GM19324 (cell line): Measurements from ENCODE around the gene NFKB1.
A peak's percentile ranks its signal among the peaks of the same experiment; 100 is the strongest.
"Not testable (repeated sequence)": the region's sequence is repeated elsewhere in the genome, so short reads cannot be mapped to it uniquely, and the experiment has no call there.

Experiments
- ATAC-seq: cut with Tn5 transposase; IDR thresholded peaks from one replicate; pipeline ENCODE4 v1.9.1; 2021; ENCODE audit warnings: mild to moderate bottlenecking, moderate library complexity; ENCODE audit not compliant: unreplicated experiment, low FRiP score

The NFKB1 gene, protein sequence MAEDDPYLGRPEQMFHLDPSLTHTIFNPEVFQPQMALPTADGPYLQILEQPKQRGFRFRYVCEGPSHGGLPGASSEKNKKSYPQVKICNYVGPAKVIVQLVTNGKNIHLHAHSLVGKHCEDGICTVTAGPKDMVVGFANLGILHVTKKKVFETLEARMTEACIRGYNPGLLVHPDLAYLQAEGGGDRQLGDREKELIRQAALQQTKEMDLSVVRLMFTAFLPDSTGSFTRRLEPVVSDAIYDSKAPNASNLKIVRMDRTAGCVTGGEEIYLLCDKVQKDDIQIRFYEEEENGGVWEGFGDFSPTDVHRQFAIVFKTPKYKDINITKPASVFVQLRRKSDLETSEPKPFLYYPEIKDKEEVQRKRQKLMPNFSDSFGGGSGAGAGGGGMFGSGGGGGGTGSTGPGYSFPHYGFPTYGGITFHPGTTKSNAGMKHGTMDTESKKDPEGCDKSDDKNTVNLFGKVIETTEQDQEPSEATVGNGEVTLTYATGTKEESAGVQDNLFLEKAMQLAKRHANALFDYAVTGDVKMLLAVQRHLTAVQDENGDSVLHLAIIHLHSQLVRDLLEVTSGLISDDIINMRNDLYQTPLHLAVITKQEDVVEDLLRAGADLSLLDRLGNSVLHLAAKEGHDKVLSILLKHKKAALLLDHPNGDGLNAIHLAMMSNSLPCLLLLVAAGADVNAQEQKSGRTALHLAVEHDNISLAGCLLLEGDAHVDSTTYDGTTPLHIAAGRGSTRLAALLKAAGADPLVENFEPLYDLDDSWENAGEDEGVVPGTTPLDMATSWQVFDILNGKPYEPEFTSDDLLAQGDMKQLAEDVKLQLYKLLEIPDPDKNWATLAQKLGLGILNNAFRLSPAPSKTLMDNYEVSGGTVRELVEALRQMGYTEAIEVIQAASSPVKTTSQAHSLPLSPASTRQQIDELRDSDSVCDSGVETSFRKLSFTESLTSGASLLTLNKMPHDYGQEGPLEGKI

GRCh38 chr4:102500696-102501446, at the start of gene NFKB1:
NFKB1 (plus strand) TSS chr4:102501359; CDS start chr4:102525519, 24,160 bp downstream.
- peak; percentile 60 for ATAC-seq

DNA sequence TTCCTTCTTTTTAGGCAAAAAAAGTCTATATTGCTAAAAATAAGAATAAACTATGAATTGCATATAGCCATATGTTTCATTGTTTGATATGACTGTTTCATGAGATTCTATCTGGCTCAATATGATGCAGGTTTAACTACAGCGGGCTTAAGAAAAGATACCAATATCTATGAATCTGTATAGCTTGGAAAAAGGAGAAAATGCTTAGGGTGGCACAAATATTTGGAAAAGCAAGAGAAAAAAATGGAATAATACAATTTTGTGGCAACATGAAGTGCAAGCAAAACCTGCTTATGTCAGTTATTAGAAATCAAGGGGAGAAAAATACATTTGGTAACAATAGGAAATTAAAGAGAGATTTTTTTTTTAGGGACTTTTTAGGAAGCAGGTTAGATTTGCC, 48.3 kb upstream of the NFKB1 start:
- no peak for ATAC-seq

GRCh38 chr4:102453827-102454226, 47.3 kb upstream of the NFKB1 start:
- no peak for ATAC-seq

DNA sequence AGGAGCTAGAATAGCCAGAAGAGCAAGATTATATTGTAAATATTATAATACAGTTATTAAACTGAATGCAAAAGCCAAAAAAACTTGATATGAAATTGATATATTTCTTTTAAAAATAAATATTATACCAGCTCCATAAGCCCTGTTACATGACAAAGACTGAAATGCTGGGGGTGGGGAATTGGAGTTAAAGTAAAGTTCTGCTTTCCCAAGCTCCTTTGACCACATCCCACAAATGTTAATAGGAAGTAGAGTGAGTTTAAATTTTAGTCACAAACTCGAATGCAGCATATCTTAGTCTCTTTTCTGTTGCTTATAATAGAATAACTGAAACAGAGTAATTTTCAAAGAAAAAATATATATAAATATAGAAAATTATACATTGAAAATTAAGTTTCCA, 46.9 kb upstream of the NFKB1 start:
- ATAC-seq: no peak

- no peak for ATAC-seq
Observed at GRCh38 chr4:102454981-102455685, 46.0 kb upstream of the NFKB1 start.

- ATAC-seq: no peak
Observed at GRCh38 chr4:102455750-102456149, 45.4 kb upstream of the NFKB1 start.

- ATAC-seq: no peak
Observed at GRCh38 chr4:102466298-102466697, 34.9 kb upstream of the NFKB1 start.

DNA sequence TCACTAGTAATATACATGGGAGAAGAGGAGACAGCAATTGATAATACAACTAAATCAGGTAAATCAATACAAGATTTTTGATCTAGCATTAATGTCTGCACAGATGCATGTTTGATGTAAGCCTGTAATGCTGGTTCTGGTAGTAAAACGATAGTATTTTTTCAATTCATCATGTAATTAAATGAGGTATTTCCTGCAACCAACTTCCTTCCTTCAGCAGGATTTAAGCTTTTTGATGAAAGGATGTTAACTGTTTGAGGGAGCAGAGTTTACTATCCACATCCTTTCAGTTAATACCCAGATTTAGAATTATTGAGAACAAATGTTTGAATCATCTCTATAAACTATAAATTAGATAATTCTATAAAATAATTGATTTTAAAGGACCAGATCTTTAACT, 31.4 kb upstream of the NFKB1 start:
- no peak for ATAC-seq

DNA sequence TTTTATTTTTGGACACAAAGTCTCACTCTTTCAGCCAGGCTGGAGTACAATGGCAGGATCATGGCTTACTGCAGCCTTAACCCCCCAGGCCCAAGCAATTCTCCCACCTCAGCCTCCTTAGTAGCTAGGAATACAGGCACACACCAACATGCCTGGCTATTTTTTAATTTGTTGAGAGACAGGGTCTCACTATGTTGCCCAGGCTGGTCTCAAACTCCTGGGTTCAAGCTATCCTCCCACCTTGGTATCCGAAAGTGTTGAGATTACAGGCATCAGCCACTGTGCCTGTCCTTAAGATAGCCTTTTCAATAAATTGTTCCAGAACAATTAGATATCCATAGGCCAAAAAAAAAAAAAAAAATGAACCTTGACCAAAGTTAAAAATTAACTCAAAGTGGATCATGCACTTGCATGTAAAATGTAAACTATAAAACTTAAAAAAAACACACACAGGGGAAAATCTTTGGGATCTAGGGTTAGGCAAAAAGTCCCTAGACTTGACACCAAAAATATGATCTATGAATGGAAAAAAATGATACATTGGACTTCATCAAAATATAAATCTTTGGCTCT, 28.6 kb upstream of the NFKB1 start:
- no peak for ATAC-seq

DNA sequence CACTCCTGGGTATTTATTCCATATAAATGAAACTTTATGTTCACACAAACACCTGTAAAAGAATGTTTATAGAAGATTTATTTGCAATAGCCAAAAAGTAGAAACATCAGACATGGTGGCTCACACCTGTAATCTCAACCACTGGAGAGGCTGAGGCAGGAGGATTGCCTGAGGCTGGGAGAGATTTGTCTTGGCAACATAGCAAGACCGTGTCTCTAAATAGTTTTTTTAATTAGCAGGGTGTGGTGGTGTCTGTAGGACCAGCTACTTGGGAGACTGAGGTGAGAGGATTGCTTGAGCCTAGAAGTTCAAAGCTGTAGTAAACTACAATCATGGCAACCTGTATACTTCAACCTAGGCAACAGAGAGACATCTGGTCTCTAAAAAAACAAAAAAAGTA, 27.7 kb upstream of the NFKB1 start:
- ATAC-seq: no peak

DNA sequence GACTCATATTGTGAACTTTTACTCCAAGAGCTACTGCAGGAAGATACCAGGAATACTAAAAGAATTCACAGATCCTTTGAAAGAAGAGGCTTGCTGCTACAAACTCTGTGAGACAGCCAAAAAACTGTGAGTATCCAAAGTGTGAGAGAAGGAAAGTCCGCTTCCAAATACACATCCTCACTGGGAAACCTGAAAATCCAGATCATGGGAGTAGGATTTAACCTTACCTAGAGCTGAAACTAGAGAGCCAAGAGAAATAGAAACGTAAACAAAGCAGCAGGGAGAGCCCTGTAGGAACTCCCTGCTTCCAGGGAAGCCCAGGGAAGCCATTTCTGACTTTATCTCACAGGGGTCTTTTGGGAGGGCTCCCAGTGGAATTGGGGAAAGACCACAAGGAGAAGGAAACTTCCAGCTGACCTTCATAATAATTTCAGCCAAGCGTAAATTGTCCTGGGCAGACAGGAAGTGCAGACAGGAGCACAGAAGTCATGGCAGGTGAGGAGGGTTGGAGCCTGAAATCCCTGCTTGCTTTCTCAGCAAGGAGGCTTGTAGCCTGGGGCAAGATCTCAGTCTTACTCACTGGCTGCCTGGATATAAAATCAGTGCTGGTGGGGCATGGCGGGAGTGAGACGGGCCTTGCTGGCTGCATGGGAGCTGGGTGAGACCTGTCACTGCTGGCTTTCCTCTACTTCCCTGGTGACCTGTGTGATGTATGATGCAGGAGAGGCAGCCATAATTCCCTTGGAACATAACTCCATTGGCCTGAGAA, 26.2 kb upstream of the NFKB1 start:
- no peak for ATAC-seq

DNA sequence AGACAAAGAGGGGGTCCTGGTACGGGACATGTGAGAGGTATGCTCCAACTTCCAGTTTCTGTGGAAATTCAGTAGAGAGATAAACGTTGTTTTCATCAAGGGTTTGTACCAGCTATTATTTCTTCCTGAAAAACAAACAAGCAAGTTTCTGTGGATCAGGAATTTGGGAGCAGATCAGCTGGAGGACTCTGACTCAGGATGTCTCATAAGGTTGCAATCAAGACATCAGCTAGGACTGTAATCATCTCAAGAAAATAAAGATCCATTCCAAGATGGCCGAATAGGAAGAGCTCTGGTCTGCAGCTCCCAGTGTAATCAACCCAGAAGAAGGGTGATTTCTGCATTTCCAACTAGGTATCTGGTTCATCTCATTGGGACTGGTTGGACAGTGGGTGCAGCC, 23.5 kb upstream of the NFKB1 start:
- ATAC-seq: no peak

DNA sequence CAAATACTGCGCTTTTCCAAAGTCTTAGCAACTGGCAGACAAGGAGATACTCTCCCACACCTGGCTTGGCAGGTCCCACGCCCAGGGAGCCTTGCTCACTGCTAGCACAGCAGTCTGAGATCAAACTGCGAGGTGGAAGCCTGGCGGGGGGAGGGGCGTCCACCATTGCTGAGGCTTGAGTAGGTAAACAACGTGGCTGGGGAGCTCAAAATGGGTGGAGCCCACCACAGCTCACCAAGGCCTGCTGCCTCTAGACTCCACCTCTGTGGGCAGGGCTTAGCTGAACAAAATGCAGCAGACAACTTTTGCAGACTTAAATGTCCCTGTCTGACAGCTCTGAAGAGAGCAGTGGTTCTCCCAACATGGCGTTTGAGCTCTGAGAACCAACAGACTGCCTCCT, 23.0 kb upstream of the NFKB1 start:
- no peak for ATAC-seq

DNA sequence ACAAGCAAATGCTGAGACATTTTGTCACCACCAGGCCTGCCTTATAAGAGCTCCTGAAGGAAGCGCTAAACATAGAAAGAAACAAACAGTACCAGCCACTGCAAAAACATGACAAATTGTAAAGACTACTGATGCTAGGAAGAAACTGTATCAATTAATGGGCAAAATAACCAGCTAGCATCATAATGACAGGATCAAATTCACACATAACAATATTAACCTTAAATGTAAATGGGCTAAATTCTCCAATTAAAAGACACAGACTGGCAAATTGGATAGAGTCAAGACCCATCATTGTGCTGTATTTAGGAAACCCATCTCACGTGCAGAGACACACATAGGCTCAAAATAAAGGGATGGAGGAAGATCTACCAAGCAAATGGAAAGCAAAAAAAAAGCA, 21.3 kb upstream of the NFKB1 start:
- ATAC-seq: not testable (repeated sequence)

DNA sequence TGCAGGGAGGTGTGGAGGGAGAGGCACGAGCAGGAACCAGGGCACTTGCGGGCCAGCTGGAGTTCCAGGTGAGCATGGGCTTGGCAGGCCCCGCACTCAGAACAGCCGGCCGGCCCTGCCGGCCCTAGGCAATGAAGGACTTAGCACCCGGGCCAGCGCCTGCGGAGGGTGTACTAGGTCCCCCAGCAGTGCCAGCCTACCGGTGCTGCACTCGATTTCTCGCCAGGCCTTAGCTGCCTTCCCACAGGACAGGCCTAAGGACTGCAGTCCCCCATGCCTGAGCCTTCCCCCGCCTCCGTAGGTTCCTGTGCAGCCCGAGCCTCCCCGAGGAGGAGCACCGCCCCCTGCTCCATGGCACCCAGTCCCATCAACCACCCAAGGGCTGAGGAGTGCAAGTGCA, 18.0 kb upstream of the NFKB1 start:
- no peak for ATAC-seq

DNA sequence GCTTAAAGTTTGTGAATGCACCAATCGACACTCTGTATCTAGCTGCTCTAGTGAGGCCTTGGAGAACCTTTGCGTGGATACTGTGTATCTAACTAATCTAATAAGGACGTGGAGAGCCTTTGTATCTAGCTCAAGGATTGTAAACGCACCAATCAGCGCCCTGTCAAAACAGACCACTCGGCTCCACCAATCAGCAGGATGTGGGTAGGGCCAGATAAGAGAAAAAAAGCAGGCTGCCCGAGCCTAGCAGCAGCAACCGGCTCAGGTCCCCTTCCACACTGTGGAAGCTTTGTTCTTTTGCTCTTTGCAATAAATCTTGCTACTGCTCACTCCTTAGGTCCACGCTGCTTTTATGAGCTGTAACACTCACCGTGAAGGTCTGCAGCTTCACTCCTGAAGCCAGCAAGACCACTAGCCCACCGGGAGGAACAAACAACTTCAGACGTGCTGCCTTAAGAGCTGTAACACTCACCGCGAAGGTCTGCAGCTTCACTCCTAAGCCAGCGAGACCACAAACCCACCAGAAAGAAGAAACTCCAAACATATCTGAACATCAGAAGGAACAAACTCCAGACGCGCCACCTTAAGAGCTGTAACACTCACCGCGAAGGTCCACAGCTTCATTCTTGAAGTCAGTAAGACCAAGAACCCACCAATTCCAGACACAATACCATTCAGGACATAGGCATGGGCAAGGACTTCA, 17.0 kb upstream of the NFKB1 start:
- not testable (repeated sequence) for ATAC-seq

- no peak for ATAC-seq
Observed at GRCh38 chr4:102492531-102493241, 8.5 kb upstream of the NFKB1 start.

DNA sequence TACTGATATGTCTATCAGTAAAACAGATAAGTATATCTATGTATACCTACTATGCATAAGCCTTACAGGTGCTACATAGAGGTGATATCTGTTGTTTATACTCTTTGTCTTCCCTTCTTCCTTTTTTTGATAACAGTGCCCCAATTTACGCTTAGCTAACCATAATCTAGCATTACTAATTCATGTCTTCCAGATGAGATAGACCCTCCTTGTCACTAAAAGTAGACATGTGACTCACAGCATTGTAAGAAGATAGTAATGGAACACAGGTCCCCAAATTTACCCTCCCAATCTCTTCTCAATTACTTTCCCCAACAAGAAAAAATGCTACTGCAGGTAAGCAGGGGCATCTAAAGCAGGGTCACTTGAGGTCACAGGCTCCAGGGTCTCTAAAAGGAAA, 7.9 kb upstream of the NFKB1 start:
- no peak for ATAC-seq
